SK-N-SH treated with all-trans-retinoic acid at 6 μM for 48 hours (cell line): ENCODE data around the gene SORCS2.

Source experiments
- ATAC-seq: fragments of 200-7000 bp; cut with Tn5 transposase; 3 replicates; pipeline ENCODE4 v1.9.1; 2020; ENCODE audit warnings: mild to moderate bottlenecking, moderate library complexity
- BACH2 ChIP-seq: fragments of 250-450 bp; sonication (Bioruptor Pico); IDR thresholded peaks from 2 replicates; pipeline ENCODE4 v1.9.0; 2021; ENCODE audit warnings: mild to moderate bottlenecking, borderline replicate concordance
- CREB5 ChIP-seq: fragments of 250-450 bp; sonication (Bioruptor Pico); IDR thresholded peaks from 2 replicates; pipeline ENCODE4 v1.5.1; 2020; ENCODE audit warnings: low read depth, mild to moderate bottlenecking, moderate library complexity
- GLIS3 ChIP-seq: fragments of 250-450 bp; sonication (Bioruptor Pico); IDR thresholded peaks from 2 replicates; pipeline ENCODE4 v1.5.0; 2020; ENCODE audit warnings: mild to moderate bottlenecking, moderate library complexity
- ISL1 ChIP-seq: fragments of 250-450 bp; sonication (Bioruptor Pico); IDR thresholded peaks from 2 replicates; pipeline ENCODE4 v2.1.2; 2022; ENCODE audit warnings: mild to moderate bottlenecking, moderate library complexity
- OSR1 ChIP-seq: fragments of 250-450 bp; sonication (Bioruptor Pico); IDR thresholded peaks from 2 replicates; pipeline ENCODE4 v1.8.0; 2022; ENCODE audit warnings: moderate library complexity, mild to moderate bottlenecking, inconsistent platforms
- PATZ1 ChIP-seq: fragments of 250-450 bp; sonication (Bioruptor Pico); IDR thresholded peaks from 2 replicates; pipeline ENCODE4 v1.8.0; 2020; ENCODE audit warnings: mild to moderate bottlenecking, moderate library complexity, borderline replicate concordance
- POU6F1 ChIP-seq: fragments of 250-450 bp; sonication (Bioruptor Pico); IDR thresholded peaks from 2 replicates; pipeline ENCODE4 v1.8.0; 2021; ENCODE audit warnings: low read depth, mild to moderate bottlenecking, moderate library complexity, borderline replicate concordance
- PPARA ChIP-seq: fragments of 250-450 bp; sonication (Bioruptor Pico); IDR thresholded peaks from 2 replicates; pipeline ENCODE4 v1.5.0; 2020; ENCODE audit warnings: mild to moderate bottlenecking, borderline replicate concordance
- RARB ChIP-seq: fragments of 250-450 bp; sonication (Bioruptor Pico); IDR thresholded peaks from 2 replicates; pipeline ENCODE4 v1.8.0; 2021; ENCODE audit warnings: mild to moderate bottlenecking, moderate library complexity
- SNAI2 ChIP-seq: fragments of 250-450 bp; sonication (Bioruptor Pico); IDR thresholded peaks from 2 replicates; pipeline ENCODE4 v1.5.0; 2020; ENCODE audit warnings: mild to moderate bottlenecking, moderate library complexity
- TCF4 ChIP-seq: fragments of 250-450 bp; sonication (Bioruptor Pico); IDR thresholded peaks from 2 replicates; pipeline ENCODE4 v1.8.0; 2021; ENCODE audit warnings: mild to moderate bottlenecking, moderate library complexity, borderline replicate concordance
- TSHZ2 ChIP-seq: fragments of 250-450 bp; sonication (Bioruptor Pico); IDR thresholded peaks from 2 replicates; pipeline ENCODE4 v1.5.0; 2020; ENCODE audit warnings: mild to moderate bottlenecking, moderate library complexity
- ZC3H10 ChIP-seq: fragments of 250-450 bp; sonication (Bioruptor Pico); IDR thresholded peaks from 2 replicates; pipeline ENCODE4 v1.5.1; 2021; ENCODE audit warnings: mild to moderate bottlenecking, moderate library complexity
- ZFP3 ChIP-seq: fragments of 250-450 bp; sonication (Bioruptor Pico); IDR thresholded peaks from 2 replicates; pipeline ENCODE4 v1.5.0; 2020; ENCODE audit warnings: mild to moderate bottlenecking, moderate library complexity
- ZFP30 ChIP-seq: fragments of 450-650 bp; formaldehyde crosslinking; IDR thresholded peaks from 2 replicates; pipeline ENCODE4 v1.5.0; 2022; ENCODE audit warnings: mild to moderate bottlenecking, moderate library complexity
- ZNF565 ChIP-seq: fragments of 450-650 bp; formaldehyde crosslinking; conservative IDR thresholded peaks from 2 replicates; pipeline ENCODE4 v1.5.0; 2020; ENCODE audit warnings: low read depth, mild to moderate bottlenecking, moderate library complexity
- ZNF70 ChIP-seq: fragments of 450-650 bp; formaldehyde crosslinking; IDR thresholded peaks from 2 replicates; pipeline ENCODE4 v1.5.0; 2020; ENCODE audit warnings: mild to moderate bottlenecking, moderate library complexity
- ZNF8 ChIP-seq: fragments of 450-650 bp; formaldehyde crosslinking; IDR thresholded peaks from 2 replicates; pipeline ENCODE4 v1.5.0; 2020; ENCODE audit warnings: mild to moderate bottlenecking, moderate library complexity

Gene SORCS2

GRCh38 chr4:7654550-7655445 lies 462.5 kb downstream of the SORCS2 start:
- TF ChIP-seq GLIS3 (CRISPR knock-in tag): no peak
- TF ChIP-seq OSR1: no peak
- ATAC-seq: peak; percentile 4; the same call in 2 of the 3 replicates

- TF ChIP-seq ZNF70 (CRISPR knock-in tag) (no peak), PATZ1 (CRISPR knock-in tag) (no peak), TSHZ2 (CRISPR knock-in tag) (peak; percentile 14; the same call in 1 of the 2 replicates), ISL1 (CRISPR knock-in tag) (no peak)
- TF ChIP-seq, all 23 proteins: peak for 1
- ATAC-seq: peak; percentile 79
Measured at GRCh38 chr4:7655511-7656243, 463.3 kb downstream of the SORCS2 start.

- ATAC-seq: no peak
- TF ChIP-seq TSHZ2 (CRISPR knock-in tag) (no peak), ZNF8 (no peak), ZC3H10 (CRISPR knock-in tag) (no peak), ZFP3 (no peak), PPARA (CRISPR knock-in tag) (no peak), RARB (CRISPR knock-in tag) (no peak), TCF4 (CRISPR knock-in tag) (no peak), POU6F1 (CRISPR knock-in tag) (no peak), CREB5 (CRISPR knock-in tag) (no peak), OSR1 (no peak), GLIS3 (CRISPR knock-in tag) (no peak), ZFP30 (CRISPR knock-in tag) (no peak), PATZ1 (CRISPR knock-in tag) (no peak), SNAI2 (CRISPR knock-in tag) (no peak), ZNF565 (no peak), BACH2 (CRISPR knock-in tag) (no peak)
Measured at GRCh38 chr4:7656244-7656800, 464.0 kb downstream of the SORCS2 start.
